GM10266 (cell line): ENCODE measurements around the gene GNG13.
"Not testable (repeated sequence)": the region's sequence is repeated elsewhere in the genome, so short reads cannot be mapped to it uniquely, and the experiment has no call there.

Experiments used
- DNase-seq: peaks from one replicate; pipeline ENCODE4 v3.0.0; 2012; ENCODE audit errors: extremely low spot score
- TF ChIP-seq, protein P1 (sequence below): IDR thresholded peaks from 2 replicates; pipeline ENCODE4 v1.5.1; 2012; ENCODE audit warnings: mild to moderate bottlenecking, low read depth; ENCODE audit not compliant: control insufficient read depth, insufficient read depth; ENCODE audit errors: missing control alignments

The GNG13 gene

DNA sequence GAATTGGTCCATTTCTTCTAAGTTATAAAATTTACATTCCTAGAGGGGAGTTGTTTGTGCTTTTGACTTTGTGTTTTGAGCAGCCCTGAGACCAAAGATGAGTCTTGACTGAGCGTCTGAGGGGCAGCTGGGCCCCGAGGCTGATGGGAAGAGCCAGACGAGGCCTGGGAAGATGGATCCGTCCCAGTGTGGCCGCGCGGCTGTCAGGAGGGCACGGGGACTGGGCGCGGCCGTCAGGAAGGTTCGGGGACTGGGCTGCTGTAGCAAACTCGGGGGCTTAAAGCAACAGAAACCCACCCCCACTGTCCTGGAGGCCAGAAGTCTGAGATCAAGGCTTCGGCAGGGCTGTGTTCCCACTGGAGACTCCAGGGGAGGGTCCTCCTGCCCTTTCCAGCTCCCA is 38.2 kb upstream of the GNG13 start:
- TF ChIP-seq, protein P1, sequence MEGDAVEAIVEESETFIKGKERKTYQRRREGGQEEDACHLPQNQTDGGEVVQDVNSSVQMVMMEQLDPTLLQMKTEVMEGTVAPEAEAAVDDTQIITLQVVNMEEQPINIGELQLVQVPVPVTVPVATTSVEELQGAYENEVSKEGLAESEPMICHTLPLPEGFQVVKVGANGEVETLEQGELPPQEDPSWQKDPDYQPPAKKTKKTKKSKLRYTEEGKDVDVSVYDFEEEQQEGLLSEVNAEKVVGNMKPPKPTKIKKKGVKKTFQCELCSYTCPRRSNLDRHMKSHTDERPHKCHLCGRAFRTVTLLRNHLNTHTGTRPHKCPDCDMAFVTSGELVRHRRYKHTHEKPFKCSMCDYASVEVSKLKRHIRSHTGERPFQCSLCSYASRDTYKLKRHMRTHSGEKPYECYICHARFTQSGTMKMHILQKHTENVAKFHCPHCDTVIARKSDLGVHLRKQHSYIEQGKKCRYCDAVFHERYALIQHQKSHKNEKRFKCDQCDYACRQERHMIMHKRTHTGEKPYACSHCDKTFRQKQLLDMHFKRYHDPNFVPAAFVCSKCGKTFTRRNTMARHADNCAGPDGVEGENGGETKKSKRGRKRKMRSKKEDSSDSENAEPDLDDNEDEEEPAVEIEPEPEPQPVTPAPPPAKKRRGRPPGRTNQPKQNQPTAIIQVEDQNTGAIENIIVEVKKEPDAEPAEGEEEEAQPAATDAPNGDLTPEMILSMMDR: no peak
- no peak for DNase-seq

DNA sequence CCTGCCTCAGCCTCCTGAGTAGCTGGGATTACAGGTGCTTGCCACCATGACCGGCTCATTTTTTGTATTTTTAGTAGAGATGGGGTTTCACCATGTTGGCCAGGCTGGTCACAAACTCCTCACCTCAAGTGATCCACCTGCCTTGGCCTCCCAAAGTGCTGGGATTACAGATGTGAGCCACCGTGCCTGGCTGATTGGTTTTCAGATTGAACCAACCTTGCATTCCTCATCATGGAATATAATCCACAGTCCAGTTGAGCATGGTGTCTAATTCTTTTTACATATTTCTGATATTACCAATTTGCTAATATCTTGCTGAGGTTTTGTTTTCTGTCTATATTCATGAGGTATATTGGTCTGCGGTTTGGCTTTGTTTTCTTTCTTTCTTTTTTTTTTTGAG is 36.3 kb upstream of the GNG13 start:
- DNase-seq: not testable (repeated sequence)

DNA sequence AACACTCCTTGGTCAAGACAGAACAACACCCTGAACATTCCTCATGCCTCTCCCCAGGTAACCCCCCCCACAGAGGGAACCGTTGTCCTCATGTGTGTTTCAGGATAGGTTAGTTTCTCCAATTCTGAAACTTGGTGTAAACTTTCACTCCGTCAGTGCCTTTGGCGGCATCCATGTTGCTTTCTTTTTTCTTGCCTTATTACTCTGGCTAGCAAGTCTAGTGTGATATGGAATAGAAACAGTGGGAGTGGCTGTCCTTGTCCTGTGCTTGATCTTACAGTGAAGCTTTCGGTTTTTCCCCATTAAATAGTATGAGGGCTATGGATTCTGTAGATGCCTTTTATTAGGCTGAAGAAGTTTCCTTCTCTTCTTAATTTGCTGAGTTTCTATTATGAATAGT is 35.7 kb upstream of the GNG13 start:
- TF ChIP-seq, protein P1: no peak
- DNase-seq: no peak

DNA sequence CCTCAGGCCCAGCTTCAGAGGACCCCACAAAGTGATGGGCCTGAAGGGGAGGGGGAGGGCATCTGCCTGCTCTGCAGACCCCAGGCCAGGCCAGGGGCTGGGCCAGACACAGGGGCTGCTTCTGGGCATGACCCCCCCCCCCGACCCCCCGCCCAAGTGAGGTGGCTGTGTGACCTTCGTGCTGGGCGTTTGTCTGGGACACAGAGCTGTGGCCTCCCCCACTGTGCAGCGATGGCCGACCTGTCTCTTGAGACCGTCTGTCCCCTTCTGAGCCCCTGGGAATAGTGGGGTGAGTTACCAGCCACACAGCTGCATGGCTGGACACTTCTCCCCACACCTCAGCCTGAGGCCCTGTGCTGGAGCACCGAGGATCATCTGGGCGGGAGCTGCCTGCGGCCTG is 34.8 kb upstream of the GNG13 start:
- TF ChIP-seq, protein P1: no peak
- DNase-seq: no peak

DNA sequence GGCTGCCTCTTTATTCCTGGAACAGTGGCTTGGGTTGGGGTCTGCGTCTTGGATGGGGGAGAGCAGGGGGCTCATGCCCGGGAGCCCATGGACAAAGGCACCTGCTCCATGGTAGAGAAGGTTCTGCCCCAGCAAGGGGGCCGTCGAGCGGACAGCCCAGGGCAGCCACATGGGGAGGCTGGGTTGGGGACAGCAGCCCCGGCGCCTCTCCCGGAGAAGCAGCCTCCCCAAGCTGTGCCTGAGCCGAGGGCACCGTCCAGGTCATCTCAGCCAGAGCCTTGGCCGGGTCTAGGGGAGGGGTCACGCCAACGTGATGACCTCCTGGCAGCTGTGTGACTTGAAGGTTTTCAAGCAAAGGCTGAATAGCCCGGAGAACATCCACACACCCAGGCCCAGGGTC is 32.9 kb upstream of the GNG13 start:
- TF ChIP-seq, protein P1: no peak
- DNase-seq: no peak

DNA sequence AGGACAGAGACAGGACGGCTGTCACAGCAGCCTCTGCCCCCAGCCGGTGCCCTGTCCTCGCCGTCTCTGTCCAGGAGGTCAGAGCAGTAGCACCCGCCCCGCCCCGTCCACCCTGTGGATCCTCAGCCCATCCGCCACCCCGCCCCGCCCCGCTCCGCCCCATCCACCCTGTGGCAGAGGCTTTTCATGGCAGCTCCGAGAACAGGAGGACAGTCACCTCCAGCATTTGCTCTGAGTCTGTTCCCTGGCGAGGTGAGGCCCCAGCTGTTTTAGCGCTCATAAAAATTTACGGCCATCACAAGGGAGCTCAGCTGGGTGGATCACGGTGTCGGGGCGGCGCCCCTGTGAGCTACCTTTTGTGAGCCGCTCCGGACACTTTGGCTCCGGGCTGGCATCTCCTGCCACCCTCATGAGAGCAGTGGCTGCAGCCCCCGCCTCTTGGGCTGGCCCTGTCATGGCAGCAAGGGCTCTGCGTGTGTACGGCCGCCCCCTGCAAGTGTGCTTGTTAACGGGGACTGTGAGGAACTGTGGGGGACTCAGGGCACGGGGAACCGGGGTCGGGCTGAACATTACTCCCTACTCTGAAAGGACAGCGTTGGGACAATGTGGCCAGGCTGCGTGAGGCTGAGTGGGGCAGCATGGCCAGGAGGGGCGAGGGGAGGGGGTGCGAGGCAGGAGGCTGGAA is 32.3 kb upstream of the GNG13 start:
- TF ChIP-seq, protein P1: no peak
- DNase-seq: no peak

DNA sequence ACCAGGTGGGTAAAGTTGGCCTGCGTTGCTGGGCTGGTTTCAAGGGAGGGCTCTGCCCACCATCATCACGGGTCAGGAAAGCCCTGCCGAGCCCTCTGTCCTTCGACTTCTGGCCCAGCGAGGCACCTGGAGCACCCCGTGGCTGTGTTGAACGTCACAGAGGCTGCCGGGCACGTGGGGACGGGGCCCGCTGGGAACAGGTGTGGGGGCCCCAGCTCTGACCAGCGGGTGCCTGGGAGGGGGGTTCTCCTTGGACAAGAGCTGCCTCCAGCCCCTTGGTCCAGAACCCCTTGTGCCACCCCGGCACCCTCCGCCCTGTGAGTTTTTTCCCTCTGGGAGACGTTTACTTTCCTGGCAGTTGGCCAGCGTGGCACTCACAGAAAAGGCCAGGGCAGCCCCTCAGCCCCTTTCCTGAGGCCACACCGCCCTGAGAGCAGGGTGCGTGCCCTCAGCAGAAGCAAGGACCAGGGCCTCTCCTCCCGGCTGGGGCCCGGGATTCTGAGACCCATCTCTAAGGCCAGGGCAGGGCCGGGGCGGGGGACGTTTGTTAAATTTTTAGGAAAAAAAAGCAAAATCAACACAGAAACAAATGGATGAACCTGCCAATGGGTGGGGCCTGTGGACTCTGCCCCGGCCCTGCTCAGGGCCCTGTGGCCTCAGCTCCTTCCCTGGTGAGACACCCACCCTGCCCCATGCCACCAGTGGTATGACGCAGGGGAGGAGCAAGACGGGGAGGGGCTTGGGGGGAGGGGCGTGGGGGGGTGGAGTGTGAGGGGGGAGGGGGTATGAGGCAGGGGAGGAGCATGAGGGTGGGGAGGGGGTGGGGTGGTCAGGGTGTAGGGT is 31.3 kb upstream of the GNG13 start:
- TF ChIP-seq, protein P1: no peak
- DNase-seq: no peak
